ENCODE results near the gene METTL9.
A peak's percentile ranks its signal among the peaks of the same experiment; 100 is the strongest.
"Not testable (repeated sequence)": the region's sequence is repeated elsewhere in the genome, so short reads cannot be mapped to it uniquely, and the experiment has no call there.

METTL9 gene

GRCh38 chr16:21584817-21585216, 14.6 kb upstream of the METTL9 start:
- Mint-ChIP-seq H3K9me3 (no peaks in the 10 kb centered on the region), H3K36me3 (ENCODE audit: insufficient read depth) (no peaks in the 10 kb centered on the region), H3K27me3 (no peaks in the 10 kb centered on the region), H3K4me3 (no peak overlapping the region), H3K27ac (no peak overlapping the region), H3K4me1 (ENCODE audit: low read depth in 2 of 2) (peaks cover 0 to 4% of the 10 kb centered on the region in 2 donors)
- DNase-seq, result no peak
- no peak for ATAC-seq (replicated peaks)

GRCh38 chr16:21588593-21588992, 10.8 kb upstream of the METTL9 start:
- H3K36me3 Mint-ChIP-seq (ENCODE audit: insufficient read depth); H3K27me3 Mint-ChIP-seq; ATAC-seq (replicated peaks); H3K9me3 Mint-ChIP-seq; H3K4me3 Mint-ChIP-seq; H3K4me1 Mint-ChIP-seq (ENCODE audit: low read depth in 2 of 2); H3K27ac Mint-ChIP-seq; DNase-seq: not testable (repeated sequence)

GRCh38 chr16:21589551-21589950, 9.8 kb upstream of the METTL9 start:
- Mint-ChIP-seq H3K36me3 (ENCODE audit: insufficient read depth) (no peaks in the 10 kb centered on the region), H3K27me3 (no peaks in the 10 kb centered on the region), H3K9me3 (no peaks in the 10 kb centered on the region), H3K27ac (peak overlapping the region in 1 of 2 donors; percentile 16), H3K4me1 (ENCODE audit: low read depth in 2 of 2) (no peaks in the 10 kb centered on the region), H3K4me3 (no peak overlapping the region)
- DNase-seq (no peak), ATAC-seq (replicated peaks) (no peak)

GRCh38 chr16:21590287-21590686, 9.1 kb upstream of the METTL9 start:
- H3K4me3 Mint-ChIP-seq, result no peak overlapping the region
- no peaks in the 10 kb centered on the region for H3K9me3 Mint-ChIP-seq
- no peak for ATAC-seq (replicated peaks)
- H3K36me3 Mint-ChIP-seq (ENCODE audit: insufficient read depth), result no peaks in the 10 kb centered on the region
- H3K27ac Mint-ChIP-seq, result no peak overlapping the region
- no peak for DNase-seq
- H3K27me3 Mint-ChIP-seq, result no peaks in the 10 kb centered on the region
- H3K4me1 Mint-ChIP-seq (ENCODE audit: low read depth in 2 of 2), result no peaks in the 10 kb centered on the region

GRCh38 chr16:21590796-21591195, 8.6 kb upstream of the METTL9 start:
- DNase-seq, result no peak
- Mint-ChIP-seq H3K27ac (no peak overlapping the region), H3K36me3 (ENCODE audit: insufficient read depth) (no peaks in the 10 kb centered on the region), H3K9me3 (no peaks in the 10 kb centered on the region), H3K4me1 (ENCODE audit: low read depth in 2 of 2) (no peaks in the 10 kb centered on the region), H3K4me3 (no peak overlapping the region), H3K27me3 (no peaks in the 10 kb centered on the region)
- no peak for ATAC-seq (replicated peaks)

- Mint-ChIP-seq H3K4me1 (ENCODE audit: low read depth in 2 of 2) (no peaks in the 10 kb centered on the region), H3K27ac (no peak overlapping the region), H3K9me3 (no peaks in the 10 kb centered on the region), H3K4me3 (no peak overlapping the region), H3K36me3 (ENCODE audit: insufficient read depth) (no peaks in the 10 kb centered on the region), H3K27me3 (no peaks in the 10 kb centered on the region)
- DNase-seq (no peak), ATAC-seq (replicated peaks) (no peak)
These were observed 7.2 kb upstream of the METTL9 start for GRCh38 chr16:21592191-21592590.

GRCh38 chr16:21593530-21594289, 5.7 kb upstream of the METTL9 start:
- Mint-ChIP-seq H3K9me3 (no peaks in the 10 kb centered on the region), H3K4me1 (ENCODE audit: low read depth in 2 of 2) (peaks cover 4% of the 10 kb centered on the region in 2 donors), H3K27me3 (no peaks in the 10 kb centered on the region), H3K4me3 (no peak overlapping the region), H3K27ac (no peak overlapping the region), H3K36me3 (ENCODE audit: insufficient read depth) (no peaks in the 10 kb centered on the region)
- no peak for ATAC-seq (replicated peaks)
- no peak for DNase-seq

- Mint-ChIP-seq H3K9me3 (no peaks in the 10 kb centered on the region), H3K4me1 (ENCODE audit: low read depth in 2 of 2) (peaks cover 22 to 28% of the 10 kb centered on the region in 2 donors), H3K27ac (peak overlapping the region; percentile 33 to 94), H3K4me3 (peak overlapping the region; percentile 65 to 90), H3K27me3 (no peaks in the 10 kb centered on the region), H3K36me3 (ENCODE audit: insufficient read depth) (no peaks in the 10 kb centered on the region)
- no peak for ATAC-seq (replicated peaks)
- DNase-seq, result no peak
These were observed 1.8 kb upstream of the METTL9 start for GRCh38 chr16:21597561-21598030.

GRCh38 chr16:21598206-21598605, 1.2 kb upstream of the METTL9 start:
- DNase-seq, result no peak
- Mint-ChIP-seq H3K36me3 (ENCODE audit: insufficient read depth) (peaks cover under 1% of the 10 kb centered on the region), H3K27ac (peak overlapping the region; percentile 94 to 95), H3K4me1 (ENCODE audit: low read depth in 2 of 2) (peaks cover 24 to 31% of the 10 kb centered on the region in 2 donors), H3K4me3 (peak overlapping the region; percentile 87 to 90), H3K9me3 (no peaks in the 10 kb centered on the region), H3K27me3 (no peaks in the 10 kb centered on the region)
- ATAC-seq (replicated peaks), result no peak

GRCh38 chr16:21598701-21599121, 666 bp upstream of the METTL9 start:
- H3K9me3 Mint-ChIP-seq, result no peaks in the 10 kb centered on the region
- peaks cover 3% of the 10 kb centered on the region for H3K36me3 Mint-ChIP-seq (ENCODE audit: insufficient read depth)
- DNase-seq (peak in 1 of 3 experiments; percentile 21), ATAC-seq (replicated peaks) (peak; percentile 2)
- H3K27me3 Mint-ChIP-seq, result no peaks in the 10 kb centered on the region
- peak overlapping the region; percentile 94 to 95 for H3K27ac Mint-ChIP-seq
- H3K4me3 Mint-ChIP-seq, result peak overlapping the region; percentile 87 to 90
- H3K4me1 Mint-ChIP-seq (ENCODE audit: low read depth in 2 of 2), result peaks cover 24 to 36% of the 10 kb centered on the region in 2 donors

GRCh38 chr16:21600031-21600773, 825 bp downstream of the METTL9 start:
- no peaks in the 10 kb centered on the region for H3K27me3 Mint-ChIP-seq
- no peaks in the 10 kb centered on the region for H3K9me3 Mint-ChIP-seq
- H3K4me1 Mint-ChIP-seq (ENCODE audit: low read depth in 2 of 2), result peaks cover 28 to 44% of the 10 kb centered on the region in 2 donors
- peak overlapping the region; percentile 94 to 95 for H3K27ac Mint-ChIP-seq
- ATAC-seq (replicated peaks) (peak; percentile 19), DNase-seq (peak in 2 of 3 experiments; percentile 22 to 24)
- peak overlapping the region; percentile 87 to 90 for H3K4me3 Mint-ChIP-seq
- peaks cover 3% of the 10 kb centered on the region for H3K36me3 Mint-ChIP-seq (ENCODE audit: insufficient read depth)

- H3K4me1 Mint-ChIP-seq (ENCODE audit: low read depth in 2 of 2), result peaks cover 29 to 55% of the 10 kb centered on the region in 2 donors
- ATAC-seq (replicated peaks) (no peak), DNase-seq (no peak)
- no peak overlapping the region for H3K27ac Mint-ChIP-seq
- no peaks in the 10 kb centered on the region for H3K9me3 Mint-ChIP-seq
- no peak overlapping the region for H3K4me3 Mint-ChIP-seq
- H3K27me3 Mint-ChIP-seq, result no peaks in the 10 kb centered on the region
- peaks cover 3% of the 10 kb centered on the region for H3K36me3 Mint-ChIP-seq (ENCODE audit: insufficient read depth)
These were observed 3.4 kb downstream of the METTL9 start for GRCh38 chr16:21602785-21603184.

GRCh38 chr16:21603928-21604327, 4.6 kb downstream of the METTL9 start:
- Mint-ChIP-seq H3K36me3 (ENCODE audit: insufficient read depth) (peaks cover 3% of the 10 kb centered on the region), H3K27me3 (no peaks in the 10 kb centered on the region), H3K4me1 (ENCODE audit: low read depth in 2 of 2) (peaks cover 32 to 61% of the 10 kb centered on the region in 2 donors), H3K27ac (no peak overlapping the region), H3K4me3 (no peak overlapping the region), H3K9me3 (no peaks in the 10 kb centered on the region)
- DNase-seq (no peak), ATAC-seq (replicated peaks) (no peak)

- not testable (repeated sequence) for H3K4me3 Mint-ChIP-seq; H3K9me3 Mint-ChIP-seq; H3K36me3 Mint-ChIP-seq (ENCODE audit: insufficient read depth); H3K27me3 Mint-ChIP-seq; DNase-seq; ATAC-seq (replicated peaks)
- Mint-ChIP-seq H3K27ac (peak overlapping the region in 1 of 2 donors; percentile 74), H3K4me1 (ENCODE audit: low read depth in 2 of 2) (peaks cover 40 to 73% of the 10 kb centered on the region in 2 donors)
These were observed 6.5 kb downstream of the METTL9 start for GRCh38 chr16:21605848-21606247.

All from effector memory CD8-positive, alpha-beta T cell (primary cell).